GM08714 (cell line): ENCODE data around the gene DDOST.

Experiments used
- H3K4me3 ChIP-seq: fragments of 200-500 bp; sonication (Bioruptor generic); 2 replicates; pipeline ENCODE4 v1.5.1; 2014; ENCODE audit warnings: mild to moderate bottlenecking, low read length, inconsistent platforms
- ZNF274 ChIP-seq: IDR thresholded peaks from 2 replicates; pipeline ENCODE4 v1.6.1; 2012; ENCODE audit warnings: mild to moderate bottlenecking, low read depth, low read length

The DDOST gene

DNA sequence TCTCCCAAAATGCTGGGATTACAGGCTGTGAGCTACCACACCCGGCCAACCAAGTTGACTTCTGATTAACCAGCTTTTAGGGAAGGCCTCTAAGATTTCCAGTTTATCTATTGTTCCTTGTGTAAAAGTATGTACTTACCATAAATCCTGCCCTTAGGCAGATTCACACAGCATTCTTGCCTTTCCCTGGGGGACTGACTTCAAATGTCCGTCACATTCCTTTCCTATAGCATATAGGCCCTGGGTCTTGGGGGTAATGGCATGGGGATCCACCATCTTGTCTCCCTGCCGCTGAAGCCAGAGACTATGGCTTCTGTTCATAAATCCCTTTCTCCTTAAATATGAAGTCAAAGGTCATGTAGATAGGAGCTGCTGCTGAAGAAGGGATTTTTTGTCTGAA is 28.8 kb downstream of the DDOST start:
- no peak for TF ChIP-seq ZNF274
- no peak overlapping the region for H3K4me3 ChIP-seq

DNA sequence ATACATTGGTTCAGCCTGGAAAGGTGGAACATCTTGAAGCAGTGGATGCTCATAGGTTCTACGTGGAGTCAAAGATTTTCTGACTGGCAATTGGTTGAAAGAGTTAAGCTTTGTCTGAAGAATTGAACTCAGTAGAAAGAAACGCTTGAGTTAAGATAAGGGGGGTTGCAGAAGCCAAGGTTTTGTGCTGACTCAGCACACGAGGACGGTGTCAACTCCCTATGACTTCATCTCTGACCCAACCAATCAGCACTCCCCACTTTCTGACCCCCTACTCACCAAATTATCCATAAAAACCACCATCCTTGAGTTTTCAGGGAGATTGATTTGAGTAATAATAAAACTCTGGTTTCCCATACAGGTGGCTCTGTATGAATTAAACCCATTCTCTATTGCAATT is 30.4 kb downstream of the DDOST start:
- no peak overlapping the region for H3K4me3 ChIP-seq

DNA sequence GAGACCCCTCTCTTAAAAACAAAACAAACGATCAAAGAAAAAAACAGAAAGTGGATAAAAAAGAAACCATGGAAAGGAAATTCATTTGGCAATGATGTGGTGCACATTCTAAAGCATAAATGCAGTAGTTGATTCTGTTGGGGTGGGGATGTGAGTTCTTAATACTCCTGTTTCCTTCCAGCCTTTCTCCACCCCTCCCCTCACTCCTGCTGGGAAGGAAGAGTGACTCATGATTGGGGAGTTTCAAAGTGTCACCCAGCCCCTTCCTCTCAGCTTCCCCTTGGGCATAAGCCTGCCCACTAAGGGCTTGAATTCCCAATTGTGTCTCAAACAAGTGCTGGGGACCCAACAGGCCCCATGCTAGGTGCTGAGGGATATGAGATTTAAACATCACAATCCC is 34.6 kb downstream of the DDOST start:
- no peak for TF ChIP-seq ZNF274
- no peak overlapping the region for H3K4me3 ChIP-seq

More for the DNA sequence above, 30.4 kb downstream of the DDOST start:
- TF ChIP-seq ZNF274, result no peak

DNA sequence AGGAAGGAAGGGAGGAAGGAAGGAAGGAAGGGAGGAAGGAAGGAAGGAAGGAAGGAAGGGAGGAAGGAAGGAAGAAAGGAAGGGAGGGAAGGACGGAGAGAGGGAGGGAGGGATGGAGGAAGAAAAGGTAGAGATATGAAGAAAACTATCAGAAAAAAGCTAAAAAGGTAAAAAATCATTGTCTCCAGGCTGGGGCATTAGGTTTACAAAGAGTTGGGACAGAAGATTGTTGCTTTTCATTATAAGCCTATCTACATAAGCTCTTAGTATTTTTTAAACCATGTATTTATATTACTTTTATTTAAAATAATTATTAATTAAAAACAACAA is 35.1 kb downstream of the DDOST start:
- TF ChIP-seq ZNF274, result no peak
- no peak overlapping the region for H3K4me3 ChIP-seq

DNA sequence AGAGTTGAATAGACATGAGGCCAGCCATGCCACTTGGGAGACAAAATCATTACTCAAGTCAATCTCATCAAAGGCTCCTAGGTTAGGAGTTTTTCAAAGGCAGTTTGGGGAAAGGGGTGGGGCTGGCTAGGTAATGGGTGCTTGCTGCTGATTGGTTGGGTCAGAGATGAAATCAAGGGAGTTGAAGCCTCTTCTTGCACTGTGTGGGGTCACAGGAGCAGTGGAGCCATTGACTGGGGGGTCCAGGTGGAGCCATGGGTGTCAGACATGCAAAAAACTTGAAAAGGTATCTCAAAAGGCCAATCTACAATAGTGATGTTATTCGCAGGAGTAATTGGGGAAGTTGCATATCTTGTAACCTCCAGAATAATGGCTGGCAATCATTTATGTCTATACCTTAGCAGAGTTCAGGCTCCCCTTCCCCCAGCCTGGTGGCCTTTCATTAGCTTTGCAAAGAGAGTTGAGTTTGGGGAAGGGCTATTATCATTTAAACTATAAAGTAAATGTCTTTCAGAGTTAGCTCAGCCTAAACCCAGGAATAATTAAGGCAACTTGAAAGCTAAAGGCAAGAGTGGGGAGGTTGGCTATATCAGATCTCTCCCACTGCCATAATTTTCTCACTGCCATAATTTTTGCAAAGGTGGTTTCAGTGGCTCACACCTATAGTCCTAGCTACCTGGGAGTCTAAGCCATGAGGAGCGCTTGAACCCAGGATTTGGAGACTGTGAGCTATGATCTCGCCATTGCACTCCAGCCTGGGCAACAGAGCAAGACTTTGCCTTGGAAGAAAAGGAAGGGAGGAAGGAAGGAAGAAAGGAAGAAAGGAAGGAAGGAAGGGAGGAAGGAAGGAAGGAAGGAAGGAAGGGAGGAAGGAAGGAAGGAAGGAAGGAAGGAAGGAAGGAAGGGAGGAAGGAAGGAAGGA is 35.7 kb downstream of the DDOST start:
- no peak overlapping the region for H3K4me3 ChIP-seq
- no peak for TF ChIP-seq ZNF274

DNA sequence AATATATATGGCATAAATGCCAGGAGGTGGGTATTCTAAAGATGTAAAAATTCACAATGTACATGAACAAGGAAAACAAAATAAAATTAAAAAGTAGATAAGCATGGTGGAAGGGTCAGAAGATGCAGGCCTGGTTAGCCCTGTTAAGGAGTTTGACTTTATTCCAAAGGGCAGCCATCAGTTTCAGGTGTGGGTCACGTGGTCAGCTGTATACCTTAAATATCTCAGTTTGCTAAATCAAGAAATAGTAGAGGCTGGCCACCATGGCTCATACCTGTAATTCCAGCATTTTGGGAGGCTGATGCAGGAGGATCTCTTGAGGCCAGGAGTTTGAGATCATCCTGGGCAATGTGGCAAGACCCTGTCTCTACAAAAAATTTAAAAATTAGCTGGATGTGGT is 36.5 kb downstream of the DDOST start:
- TF ChIP-seq ZNF274, result no peak
- H3K4me3 ChIP-seq, result no peak overlapping the region

DNA sequence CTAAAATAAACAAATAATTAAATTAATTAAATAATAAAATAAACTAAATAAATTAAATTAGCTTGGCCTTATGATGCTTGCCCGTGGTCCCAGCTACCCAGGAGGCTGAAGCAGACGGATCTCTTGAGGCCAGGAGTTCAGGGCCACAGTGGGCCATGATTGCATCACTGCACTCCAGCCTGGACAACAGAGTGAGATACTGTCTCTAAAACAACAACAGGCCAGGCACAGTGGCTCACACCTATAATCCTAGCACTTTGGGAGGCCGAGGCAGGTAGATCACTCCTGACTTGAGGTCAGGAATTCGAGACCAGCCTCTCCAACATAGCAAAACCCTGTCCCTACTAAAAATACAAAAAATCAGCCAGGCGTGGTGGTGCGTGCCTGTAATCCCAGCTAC is 40.2 kb downstream of the DDOST start:
- no peak for TF ChIP-seq ZNF274
- no peak overlapping the region for H3K4me3 ChIP-seq

DNA sequence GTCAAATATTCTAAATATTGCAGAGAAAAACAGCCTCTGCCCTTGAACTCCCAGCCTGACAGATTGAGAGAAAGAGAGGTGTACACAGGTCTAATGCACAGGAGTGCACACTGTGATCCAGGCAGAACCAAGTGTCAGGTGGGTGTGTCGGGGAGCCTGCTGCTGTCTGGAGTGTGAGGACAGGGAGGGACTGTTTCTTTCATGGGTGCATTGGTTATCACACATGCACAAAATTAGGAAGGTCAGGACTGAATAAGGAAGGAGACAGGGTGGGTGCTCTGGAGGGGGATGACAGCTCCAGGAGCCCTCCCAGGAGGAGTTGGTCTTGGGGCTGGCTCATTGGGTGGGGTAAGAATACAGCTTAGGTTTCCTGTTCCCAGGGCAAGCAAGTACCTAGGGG is 41.2 kb downstream of the DDOST start:
- no peak for TF ChIP-seq ZNF274
- H3K4me3 ChIP-seq, result no peak overlapping the region

DNA sequence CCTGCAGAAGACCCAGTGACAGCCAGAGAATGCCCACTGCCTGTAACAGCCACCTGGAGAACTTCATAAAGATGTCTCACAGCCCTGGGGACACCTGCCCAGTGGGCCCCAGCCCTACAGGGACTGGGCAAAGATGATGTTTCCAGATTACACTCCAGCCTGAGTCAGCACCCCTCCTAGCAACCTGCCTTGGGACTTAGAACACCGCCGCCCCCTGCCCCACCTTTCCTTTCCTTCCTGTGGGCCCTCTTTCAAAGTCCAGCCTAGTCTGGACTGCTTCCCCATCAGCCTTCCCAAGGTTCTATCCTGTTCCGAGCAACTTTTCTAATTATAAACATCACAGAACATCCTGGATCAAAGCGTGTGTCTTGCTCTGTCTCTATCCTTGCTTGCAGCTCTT is 42.6 kb downstream of the DDOST start:
- no peak overlapping the region for H3K4me3 ChIP-seq
- TF ChIP-seq ZNF274, result no peak

DNA sequence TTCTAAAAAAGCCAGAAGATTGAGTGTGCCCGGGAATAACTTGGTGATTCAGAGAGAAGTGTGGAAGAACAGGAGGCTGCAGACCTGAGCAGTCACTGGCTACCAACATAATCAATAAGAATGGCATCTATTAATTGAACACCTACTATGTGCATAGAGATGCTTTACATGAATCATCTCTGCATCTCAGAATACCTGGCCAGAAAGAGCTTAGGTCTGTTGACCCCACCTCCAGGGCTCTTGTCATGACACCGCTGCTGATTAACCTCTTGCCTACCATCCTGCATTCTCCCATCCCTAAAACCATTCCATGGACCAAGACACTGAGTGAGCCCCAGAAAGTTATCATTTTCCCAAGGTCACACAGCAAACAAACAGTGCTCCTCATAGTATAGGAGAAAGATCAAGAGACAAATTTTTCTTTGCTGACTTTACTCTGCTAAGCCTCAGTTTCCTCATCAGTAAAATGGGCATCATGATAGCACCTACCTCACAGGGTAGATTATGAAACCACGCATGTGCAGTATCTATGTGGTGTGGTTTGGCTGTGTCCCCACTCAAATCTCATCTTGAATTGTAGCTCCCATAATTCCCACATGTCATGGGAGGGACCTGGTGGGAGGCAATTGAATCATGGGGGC is 44.2 kb downstream of the DDOST start:
- TF ChIP-seq ZNF274, result no peak
- no peak overlapping the region for H3K4me3 ChIP-seq

DNA sequence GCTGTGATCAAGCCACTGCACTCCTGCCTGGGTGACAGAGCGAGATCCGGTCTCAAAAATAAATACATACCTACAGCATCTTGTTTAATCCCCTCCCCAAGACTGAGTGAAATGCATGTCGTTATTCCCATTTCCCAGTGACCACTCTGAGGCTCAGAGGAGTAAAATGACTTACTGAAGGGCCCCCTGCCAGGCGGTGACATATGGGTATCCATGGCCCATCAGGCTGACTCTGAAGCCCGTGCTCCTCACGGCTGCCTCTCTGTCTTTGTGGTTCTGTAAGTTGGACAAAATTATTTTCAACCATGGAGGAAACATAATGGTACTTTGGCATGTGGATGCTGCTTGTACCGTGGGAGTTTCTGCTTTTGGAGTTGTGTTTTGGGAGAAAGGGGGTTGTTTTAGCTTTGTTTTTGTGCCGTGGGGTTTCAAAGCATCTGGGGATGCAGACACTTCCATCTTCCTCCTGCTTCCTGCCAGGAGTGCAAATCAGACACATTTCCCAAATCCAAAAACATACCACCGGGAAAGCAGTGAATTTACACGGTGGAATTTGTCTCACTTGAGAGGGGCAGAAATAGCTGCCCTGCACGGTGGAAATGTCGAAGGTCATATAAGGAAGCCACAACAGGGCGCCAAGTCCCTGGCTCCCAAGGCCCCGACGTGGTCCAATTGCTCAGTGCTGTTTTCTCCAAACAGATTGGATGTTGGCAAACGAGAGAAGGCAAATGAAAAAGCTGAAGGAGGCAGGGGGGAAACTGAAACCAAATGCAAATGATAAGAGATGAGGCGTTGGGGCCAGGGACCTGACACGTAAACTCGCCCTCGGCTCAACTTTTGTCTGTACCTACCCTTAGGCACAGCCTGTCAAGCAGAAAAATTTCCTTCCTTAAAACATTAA is 45.0 kb downstream of the DDOST start:
- no peak overlapping the region for H3K4me3 ChIP-seq
- no peak for TF ChIP-seq ZNF274

DNA sequence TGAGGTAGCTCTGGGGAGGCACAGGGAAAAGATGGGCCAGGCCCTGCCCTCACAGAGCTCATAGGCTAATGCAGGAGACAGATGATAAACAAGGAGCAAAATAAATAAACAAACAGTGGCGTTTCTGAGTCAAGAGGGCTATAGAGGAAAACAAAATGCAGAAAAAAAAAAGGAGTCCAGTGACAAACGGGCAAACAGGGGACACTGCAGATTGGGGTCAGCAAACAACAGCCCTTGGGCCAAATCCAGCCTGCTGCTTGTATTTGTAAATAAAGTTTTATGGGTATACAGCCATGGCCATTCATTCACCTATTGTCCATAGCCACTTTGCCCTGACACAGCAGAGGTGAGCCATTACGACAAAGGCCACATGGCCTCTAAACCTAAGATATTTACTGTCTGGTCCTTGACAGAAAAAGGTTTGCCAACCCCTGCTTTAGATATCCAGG is 47.0 kb downstream of the DDOST start:
- H3K4me3 ChIP-seq, result no peak overlapping the region
- no peak for TF ChIP-seq ZNF274

DNA sequence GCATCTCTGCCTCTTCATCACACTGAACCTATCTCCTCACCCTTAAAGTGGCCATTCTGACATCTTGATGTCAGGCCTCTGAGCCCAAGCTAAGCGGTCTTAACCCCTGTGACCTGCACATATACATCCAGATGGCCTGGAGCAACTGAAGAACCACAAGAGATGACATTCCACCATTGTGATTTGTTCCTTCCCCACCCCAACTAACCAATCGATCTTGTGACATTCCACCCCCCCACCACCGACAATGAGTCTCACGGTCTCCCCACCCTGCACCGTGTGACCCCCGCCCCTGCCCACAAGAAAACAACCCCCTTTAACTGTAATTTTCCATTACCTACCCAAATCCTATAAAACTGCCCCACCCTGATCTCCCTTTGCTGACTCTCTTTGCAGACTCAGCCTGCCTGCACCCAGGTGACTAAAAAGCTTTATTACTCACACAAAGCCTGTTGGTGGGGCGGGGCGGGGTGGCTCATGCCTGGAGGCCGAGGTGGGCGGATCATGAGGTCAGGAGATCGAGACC is 48.9 kb downstream of the DDOST start:
- H3K4me3 ChIP-seq, result no peak overlapping the region
- no peak for TF ChIP-seq ZNF274

DNA sequence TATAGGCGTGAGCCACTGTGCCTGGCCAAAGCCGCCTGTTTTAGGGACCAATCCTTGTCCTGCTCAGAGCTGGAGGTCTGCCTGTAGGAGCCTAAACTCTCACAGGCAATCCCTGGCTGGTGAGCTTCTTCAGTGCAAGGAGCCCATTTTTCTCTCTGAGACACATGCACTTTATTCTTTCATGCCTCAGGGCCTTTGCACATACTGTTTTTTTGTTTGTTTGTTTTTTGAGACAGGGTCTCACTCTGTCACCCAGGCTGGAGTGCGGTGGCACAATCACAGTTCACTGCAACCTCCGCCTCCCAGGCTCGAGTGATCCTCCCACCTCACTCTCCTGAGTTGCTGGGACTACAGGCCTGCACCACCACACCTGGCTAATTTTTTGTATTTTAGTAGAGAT is 49.5 kb downstream of the DDOST start:
- TF ChIP-seq ZNF274, result no peak
- no peak overlapping the region for H3K4me3 ChIP-seq
